HG02981 (cell line): ENCODE measurements around the gene CDC42.

Experiments used
- ATAC-seq: cut with Tn5 transposase; IDR thresholded peaks from one replicate; pipeline ENCODE4 v1.9.1; 2021; ENCODE audit warnings: mild to moderate bottlenecking, moderate library complexity; ENCODE audit not compliant: unreplicated experiment

The CDC42 gene

GRCh38 chr1:22124592-22125229 is 72.2 kb downstream of the CDC42 start:
- no peak for ATAC-seq

GRCh38 chr1:22126531-22126930 is 74.0 kb downstream of the CDC42 start:
- no peak for ATAC-seq

- ATAC-seq = no peak
These were observed 74.7 kb downstream of the CDC42 start for GRCh38 chr1:22127248-22127647.

GRCh38 chr1:22127731-22128130 is 75.2 kb downstream of the CDC42 start:
- ATAC-seq = no peak

DNA sequence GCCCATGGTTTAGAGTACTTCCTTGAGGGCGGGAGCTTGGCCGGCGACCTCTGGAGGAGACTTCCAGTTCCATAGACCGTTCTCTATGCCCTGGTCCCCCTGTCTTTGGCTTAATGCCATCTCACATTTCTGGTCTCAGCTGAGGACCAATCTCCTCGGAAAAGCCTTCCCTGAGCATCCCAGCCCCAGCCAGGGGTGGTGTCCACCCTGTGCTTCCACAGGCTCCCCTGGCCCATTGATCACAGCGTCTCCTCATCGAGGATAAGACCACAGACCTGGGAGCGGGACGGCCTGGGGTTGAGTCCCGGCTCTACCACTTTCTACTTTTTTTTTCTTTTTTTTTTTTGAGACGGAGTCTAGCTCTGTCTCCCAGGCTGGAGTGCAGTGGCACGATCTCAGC is 75.9 kb downstream of the CDC42 start:
- ATAC-seq = no peak

DNA sequence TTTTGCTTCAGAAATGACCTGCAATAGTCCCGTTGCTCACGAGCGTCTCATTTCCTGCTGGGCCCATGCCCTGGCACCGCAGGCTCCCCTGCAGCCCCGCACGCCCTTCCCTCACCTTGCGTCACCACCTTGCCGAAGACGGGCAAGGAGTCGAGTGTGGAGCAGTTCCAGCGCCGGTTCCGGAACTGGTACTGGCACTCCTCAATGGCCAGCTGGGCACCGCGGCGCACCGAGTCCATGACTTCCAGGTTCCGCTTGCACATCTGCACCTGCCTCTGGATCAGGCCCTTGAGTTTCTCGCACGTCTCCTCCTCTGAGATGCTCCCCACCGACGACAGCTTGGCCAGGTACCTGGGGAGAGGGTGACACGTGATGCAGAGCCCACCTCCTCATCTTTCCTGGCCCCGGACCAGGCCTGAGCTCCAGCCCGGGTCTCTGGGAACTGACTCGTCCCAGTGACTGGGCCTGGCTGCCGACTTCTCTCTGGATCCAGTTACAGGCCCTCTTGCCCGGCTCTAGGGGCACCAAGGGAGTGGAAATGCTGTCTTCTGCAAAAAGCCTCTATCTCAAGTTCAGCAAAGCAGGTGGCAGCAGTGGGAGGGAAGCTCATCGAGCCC is 77.1 kb downstream of the CDC42 start:
- ATAC-seq = no peak

GRCh38 chr1:22131062-22131461 is 78.6 kb downstream of the CDC42 start:
- ATAC-seq = no peak

DNA sequence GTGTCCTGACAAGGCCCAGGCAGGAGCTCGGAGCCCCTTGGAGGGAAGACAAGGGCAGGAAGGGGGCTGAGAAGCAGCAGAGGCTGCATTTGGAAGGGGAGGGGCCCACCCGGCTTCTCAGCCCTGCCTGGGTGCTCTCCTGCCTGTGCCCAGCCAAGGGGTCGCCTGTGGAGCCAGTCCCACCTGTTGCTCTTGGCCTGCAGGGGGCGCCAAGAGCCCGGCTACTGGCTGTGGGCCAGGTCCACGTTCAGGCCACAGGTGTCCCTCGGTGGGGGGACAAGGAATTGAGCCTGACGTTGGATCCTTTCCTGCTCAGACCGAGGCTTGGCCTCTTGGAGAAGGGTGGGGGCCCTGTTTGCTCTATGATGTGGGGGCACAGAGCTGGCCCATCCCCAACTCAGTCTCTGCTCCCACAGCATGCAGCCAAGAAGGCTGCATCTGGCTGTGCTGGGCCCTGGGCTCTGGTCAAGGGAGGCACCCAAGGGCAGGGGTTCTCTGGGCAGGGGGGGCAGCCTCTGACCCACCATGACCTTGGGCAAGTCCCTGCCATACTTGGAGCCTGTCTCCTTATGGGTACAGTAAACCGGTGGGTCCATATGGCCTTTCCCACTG is 79.5 kb downstream of the CDC42 start:
- no peak for ATAC-seq

DNA sequence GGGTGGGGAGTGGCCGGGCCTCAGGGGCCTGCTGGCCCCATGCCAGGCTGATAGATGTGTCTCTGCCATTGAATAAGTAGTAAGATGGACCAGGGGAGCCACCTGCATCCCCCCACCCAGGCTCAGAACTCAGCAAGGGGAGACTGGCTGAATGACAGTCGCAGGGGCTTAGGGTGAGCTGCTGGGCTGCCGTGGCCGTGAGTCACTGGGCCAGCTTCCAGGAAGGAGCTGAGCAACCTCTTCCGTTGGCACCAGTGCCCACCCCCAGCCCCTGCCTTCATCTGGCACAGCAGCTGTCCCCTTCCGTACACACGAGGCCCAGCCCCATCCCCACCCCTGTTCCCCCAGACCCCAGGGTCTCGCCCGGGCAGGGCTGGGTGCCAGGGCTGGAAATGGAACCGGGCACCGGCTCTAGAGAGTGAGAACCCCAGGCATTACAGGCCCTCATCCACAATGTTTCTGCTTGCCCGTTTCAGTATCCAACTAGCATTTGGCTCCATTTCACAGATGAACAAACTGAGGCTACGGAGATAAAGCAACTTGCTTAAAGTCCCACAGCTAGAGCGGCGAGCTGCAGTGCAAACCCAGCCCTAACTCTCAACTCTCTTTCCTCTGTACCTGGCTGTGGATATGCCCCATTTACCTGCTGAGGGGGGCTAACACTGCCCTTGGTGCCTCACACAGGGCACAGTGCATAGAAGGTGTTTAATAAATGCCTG is 80.2 kb downstream of the CDC42 start:
- no peak for ATAC-seq

DNA sequence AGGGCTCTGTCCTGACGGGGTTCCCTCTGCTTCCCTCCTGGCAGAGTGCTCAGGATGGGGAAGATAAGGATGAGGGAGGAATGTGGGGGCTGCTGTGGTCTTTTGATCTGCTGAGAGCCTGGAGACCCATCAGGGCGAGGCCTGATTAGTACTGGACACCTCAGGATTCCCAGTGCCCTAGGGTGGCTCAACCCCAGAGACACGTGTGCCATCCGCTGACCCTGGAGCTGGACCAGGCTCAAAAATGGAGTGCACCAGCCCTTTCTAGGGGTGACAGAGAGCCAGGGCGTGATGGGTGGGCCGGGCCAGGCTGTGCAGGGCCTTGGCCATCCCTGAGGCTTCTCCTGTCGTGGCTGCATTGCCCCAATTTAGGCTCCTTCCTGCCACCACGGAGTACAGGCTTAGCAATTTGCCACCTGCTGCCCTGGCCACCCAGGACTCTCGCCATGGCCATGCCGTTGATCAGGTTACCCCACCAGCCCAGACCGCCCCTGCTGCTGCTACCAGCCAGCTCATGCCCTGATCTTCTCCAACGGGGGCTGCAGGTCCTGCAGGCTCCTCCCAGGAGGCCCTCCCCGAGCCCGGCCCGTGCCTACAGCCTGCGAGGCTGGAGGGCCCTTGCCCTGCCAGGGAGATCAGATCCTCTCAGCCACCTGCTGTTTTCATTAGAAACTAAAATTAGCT is 80.9 kb downstream of the CDC42 start:
- no peak for ATAC-seq

DNA sequence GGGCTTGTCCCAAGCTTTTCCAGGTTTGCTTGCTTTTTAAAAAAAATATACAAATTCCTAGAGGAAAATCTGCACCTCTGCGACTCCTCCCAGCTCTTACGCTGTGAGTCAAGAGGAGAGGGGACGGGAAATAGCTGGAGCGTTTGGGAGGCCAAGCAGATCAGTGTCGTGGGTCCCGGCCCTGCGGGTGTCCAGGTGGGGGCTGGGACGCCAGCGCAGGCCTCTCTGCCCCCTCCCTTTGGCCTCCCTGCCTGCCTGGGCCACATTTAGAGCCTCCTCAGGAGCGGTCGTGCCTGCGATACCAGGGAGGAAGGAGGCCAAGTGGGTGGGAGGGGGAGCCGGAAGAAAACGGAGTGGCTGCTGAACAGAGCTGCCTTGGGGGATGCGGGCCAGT is 81.4 kb downstream of the CDC42 start:
- ATAC-seq = no peak

DNA sequence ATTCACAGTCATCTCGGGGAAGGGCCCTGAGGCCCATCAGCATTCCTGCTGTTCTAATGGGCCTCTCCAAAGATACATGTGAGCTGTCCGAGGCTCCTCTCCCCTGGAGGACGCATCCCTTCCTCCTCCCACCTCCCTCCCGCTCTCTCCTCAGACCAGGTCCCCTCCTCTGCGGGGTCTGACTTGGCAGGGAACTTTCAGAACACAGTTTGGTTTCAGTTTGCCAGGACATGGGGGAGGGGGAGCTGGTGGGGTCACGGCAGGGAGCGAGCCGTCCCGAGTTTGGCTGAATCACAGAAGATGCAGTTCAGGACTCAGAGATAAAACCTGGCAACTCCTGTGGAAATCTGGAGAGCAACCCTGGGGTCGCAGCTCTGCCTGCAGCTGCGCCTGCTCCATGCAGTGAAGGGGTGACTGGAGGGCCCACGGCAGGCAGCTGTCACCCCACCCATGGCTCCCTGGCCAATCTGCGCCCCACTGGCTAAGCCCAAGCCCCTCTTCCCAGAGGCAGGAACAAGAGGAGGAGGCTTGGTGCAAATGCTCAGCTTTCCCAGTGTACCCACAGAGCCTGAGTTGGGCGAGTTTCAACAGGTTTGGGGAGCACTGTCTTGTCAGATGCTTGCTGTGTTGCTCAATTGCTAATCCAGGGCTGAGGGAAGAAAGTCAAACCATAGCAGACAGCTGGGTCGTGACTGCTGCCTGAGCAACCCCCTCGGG is 84.7 kb downstream of the CDC42 start:
- no peak for ATAC-seq

GRCh38 chr1:22139066-22139594 is 86.6 kb downstream of the CDC42 start:
- ATAC-seq = no peak

GRCh38 chr1:22139817-22140216 is 87.3 kb downstream of the CDC42 start:
- ATAC-seq = no peak
